NCI-H345 (cell line): ENCODE measurements around the gene ZC3H10.

Source experiments
- DNase-seq: peaks from one replicate; lab custom pipeline; 2025; lab: John Stamatoyannopoulos, UW

ZC3H10 gene

GRCh38 chr12:56127888-56128669 lies 10.0 kb downstream of the ZC3H10 start, which contains the start of gene ESYT1:
Gene ESYT1, plus strand, starts transcription at chr12:56128267. Its CDS starts 53 bp downstream, at chr12:56128320.
- peak; percentile 100 for DNase-seq

- no peak for DNase-seq
These were observed 10.7 kb downstream of the ZC3H10 start for GRCh38 chr12:56128670-56129205.

- peak; percentile 41 for DNase-seq
These were observed 11.3 kb downstream of the ZC3H10 start for GRCh38 chr12:56129206-56129941.

GRCh38 chr12:56129942-56130495 lies 12.0 kb downstream of the ZC3H10 start:
- DNase-seq: no peak

GRCh38 chr12:56130876-56131275 lies 12.8 kb downstream of the ZC3H10 start:
- no peak for DNase-seq

- DNase-seq: no peak
These were observed 16.8 kb downstream of the ZC3H10 start for GRCh38 chr12:56134897-56135296.

GRCh38 chr12:56137853-56138571 lies 19.9 kb downstream of the ZC3H10 start:
- DNase-seq: no peak

GRCh38 chr12:56141946-56142784 lies 24.1 kb downstream of the ZC3H10 start:
- DNase-seq: no peak

- no peak for DNase-seq
These were observed 25.2 kb downstream of the ZC3H10 start for GRCh38 chr12:56143217-56143616.

- no peak for DNase-seq
These were observed 25.8 kb downstream of the ZC3H10 start for GRCh38 chr12:56143870-56144269.

GRCh38 chr12:56145217-56145616 lies 27.2 kb downstream of the ZC3H10 start:
- no peak for DNase-seq

GRCh38 chr12:56146492-56147460 lies 28.7 kb downstream of the ZC3H10 start:
- no peak for DNase-seq

- no peak for DNase-seq
These were observed 32.5 kb downstream of the ZC3H10 start for GRCh38 chr12:56150563-56150962.

GRCh38 chr12:56151672-56152131 lies 33.6 kb downstream of the ZC3H10 start:
- DNase-seq: peak; percentile 63

- peak; percentile 94 for DNase-seq
These were observed 34.2 kb downstream of the ZC3H10 start, which contains the start of gene MYL6B for GRCh38 chr12:56152132-56152755. Gene MYL6B, plus strand, starts transcription at chr12:56152587. Its CDS starts 1,332 bp downstream, at chr12:56153919.

GRCh38 chr12:56152756-56153677 lies 35.0 kb downstream of the ZC3H10 start:
- DNase-seq: no peak

- DNase-seq: no peak
These were observed 35.6 kb downstream of the ZC3H10 start for GRCh38 chr12:56153678-56154065.

- peak; percentile 45 for DNase-seq
These were observed 36.2 kb downstream of the ZC3H10 start for GRCh38 chr12:56154246-56154771.
